LoVo (cell line): ENCODE measurements around the gene SLC6A9.
A peak's percentile ranks its signal among the peaks of the same experiment; 100 is the strongest.

Experiments
- DNase-seq: peaks from one replicate; pipeline ENCODE4 v3.0.0-alpha.2; 2016; ENCODE audit warnings: low spot score

The SLC6A9 gene

DNA sequence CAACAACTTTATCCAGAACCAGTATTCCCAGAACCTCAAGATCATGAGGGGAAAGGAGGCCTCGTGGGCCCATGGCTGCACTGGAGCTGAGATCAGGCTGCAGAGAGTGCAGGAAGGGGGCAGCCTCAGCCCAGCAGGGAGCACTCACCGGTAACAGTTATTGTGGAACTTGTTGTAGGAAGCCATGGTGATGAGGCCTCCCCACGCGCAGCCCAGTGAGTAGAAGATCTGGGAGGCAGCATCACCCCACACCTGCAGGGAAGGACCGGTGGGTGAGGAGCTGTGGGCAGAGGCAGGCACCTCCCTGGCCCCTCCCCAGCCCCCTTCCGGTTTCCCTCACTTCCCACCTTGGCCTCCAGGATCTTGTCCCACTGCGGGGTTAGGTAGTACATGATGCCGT lies 29.1 kb downstream of the SLC6A9 start:
- DNase-seq, result no peak

DNA sequence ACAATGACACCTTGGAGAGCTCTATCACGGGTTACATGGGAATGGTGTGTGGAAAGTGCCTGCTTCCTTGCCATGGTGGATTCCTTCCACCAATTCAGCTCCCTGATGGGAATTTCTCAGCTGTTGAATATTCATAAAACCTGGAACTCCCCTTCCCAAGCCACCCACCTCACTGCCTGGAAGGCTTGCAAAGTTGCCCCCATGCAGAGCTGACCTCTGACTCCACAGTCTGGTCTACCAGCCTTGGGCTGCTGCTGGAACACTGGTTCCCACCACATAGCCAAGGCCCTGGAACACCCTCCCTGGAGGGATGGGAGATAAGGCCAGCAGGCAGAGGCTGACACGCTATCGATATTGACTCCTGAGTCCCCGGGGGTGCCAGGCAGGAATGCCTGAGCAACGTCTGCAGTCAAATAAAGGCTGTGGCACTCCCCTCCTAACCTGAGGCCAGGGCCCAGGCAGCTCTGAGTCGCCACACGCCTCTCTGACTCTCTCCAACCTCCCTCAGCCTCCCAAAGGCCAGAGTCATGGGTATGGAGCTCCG lies 31.1 kb downstream of the SLC6A9 start:
- no peak for DNase-seq

- DNase-seq, result no peak
Measured at GRCh38 chr1:43999455-43999854, 31.8 kb downstream of the SLC6A9 start.

DNA sequence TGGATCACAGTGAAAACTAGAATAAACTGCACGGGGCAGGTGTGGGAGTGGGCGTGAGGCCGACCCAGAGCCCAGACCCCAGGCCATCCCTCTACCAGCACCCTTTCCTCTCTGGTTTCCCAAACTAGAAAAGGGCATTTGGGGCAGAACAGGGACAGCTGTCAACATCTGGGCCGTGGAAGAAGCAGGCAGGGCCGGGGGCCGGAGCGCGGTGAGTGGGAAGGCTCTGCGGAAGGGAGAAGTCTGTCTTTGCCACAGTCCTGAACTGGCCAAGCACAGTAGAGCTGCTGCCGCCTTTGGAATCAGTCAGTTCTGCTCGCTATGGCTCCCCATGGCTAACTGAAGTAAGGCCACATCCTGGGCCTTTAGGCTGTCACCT lies 33.3 kb downstream of the SLC6A9 start:
- no peak for DNase-seq

GRCh38 chr1:43997295-43997999 lies 33.8 kb downstream of the SLC6A9 start:
- DNase-seq, result no peak

DNA sequence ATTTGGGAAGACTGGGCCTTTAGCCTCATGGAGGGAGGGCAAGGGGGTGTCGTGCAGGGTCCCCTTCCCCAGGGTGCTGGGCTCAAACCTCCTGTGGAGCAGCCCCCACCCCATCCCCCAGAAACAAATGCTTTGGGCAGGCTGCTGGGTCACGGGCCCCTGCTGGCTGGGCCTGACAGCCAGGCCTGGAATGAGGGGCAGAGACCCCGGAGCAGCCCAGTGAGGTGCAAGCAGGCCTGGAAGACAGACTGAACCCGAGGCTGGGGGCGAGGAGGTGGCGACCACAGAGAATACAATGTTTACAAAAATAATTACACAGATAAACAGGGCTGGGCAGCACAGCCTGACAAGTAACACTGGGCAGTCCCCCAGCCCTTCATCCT lies 34.5 kb downstream of the SLC6A9 start:
- DNase-seq, result no peak

GRCh38 chr1:43995984-43996732 lies 35.1 kb downstream of the SLC6A9 start:
- DNase-seq, result no peak

DNA sequence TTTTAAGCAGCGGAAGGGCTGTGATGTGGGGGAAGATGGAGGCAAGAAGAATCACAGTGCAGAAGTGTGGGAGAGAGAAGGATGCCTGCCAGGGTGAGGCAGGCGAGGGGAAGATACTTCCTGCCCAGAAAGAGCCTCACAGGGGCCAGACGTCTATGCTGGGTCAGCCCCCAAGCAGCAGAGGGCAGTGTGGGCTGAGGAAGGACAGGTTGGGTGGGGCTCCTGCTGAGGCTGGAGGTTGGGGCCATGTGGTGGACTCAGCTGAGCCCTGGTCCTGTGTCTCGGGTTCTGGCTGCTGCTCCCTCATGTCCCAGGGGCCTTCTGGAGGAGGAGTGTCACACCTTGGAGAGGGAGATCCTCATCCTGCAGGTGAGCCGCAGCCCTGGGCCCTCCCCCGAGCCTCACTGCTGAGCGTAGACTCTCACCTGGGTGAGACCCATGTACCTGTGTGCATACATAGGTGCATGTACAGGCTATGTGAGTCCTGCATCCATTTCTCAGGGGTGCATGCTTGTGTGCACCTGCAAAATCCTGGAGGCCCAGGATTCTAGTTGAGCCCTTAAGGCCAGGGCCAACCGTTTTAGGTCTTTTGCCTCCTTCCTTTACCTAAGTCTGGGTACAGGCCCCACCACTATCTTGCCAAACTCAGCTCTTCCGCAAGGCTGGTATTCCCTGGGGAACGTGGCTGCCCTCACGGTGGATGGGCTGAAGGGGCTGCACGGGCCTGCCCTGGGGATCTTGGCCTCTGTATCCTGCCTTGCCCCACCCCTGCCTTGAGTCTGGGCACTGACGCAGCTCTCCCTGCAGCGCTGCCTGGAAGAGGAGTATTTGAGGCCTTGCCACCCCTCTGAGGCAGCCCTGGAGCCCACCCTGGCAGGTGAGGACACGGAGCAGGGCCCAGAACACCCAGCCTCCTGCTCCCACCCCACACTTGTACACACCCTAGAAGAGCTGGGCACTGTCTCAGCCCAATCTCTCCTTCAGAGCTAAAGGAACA lies 36.2 kb downstream of the SLC6A9 start:
- DNase-seq, result no peak

DNA sequence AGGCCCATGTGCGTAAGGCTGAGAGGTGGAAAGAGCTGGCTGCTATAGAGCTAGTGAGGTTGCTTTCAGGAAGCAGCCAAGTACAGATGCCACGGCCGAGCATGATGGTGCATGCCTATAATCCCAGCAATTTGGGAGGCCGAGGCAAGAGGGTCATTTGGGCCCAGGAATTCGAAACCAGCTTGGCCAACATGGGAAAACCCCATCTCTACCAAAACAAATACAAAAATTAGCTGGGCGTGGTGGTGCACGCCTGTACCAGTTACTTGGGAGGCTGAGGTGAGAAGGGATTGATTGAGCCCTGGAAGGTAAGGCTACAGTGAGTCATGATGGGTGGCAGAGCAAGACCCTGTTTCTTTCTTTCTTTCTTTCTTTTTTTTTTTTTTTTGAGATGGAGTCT lies 37.2 kb downstream of the SLC6A9 start:
- no peak for DNase-seq

DNA sequence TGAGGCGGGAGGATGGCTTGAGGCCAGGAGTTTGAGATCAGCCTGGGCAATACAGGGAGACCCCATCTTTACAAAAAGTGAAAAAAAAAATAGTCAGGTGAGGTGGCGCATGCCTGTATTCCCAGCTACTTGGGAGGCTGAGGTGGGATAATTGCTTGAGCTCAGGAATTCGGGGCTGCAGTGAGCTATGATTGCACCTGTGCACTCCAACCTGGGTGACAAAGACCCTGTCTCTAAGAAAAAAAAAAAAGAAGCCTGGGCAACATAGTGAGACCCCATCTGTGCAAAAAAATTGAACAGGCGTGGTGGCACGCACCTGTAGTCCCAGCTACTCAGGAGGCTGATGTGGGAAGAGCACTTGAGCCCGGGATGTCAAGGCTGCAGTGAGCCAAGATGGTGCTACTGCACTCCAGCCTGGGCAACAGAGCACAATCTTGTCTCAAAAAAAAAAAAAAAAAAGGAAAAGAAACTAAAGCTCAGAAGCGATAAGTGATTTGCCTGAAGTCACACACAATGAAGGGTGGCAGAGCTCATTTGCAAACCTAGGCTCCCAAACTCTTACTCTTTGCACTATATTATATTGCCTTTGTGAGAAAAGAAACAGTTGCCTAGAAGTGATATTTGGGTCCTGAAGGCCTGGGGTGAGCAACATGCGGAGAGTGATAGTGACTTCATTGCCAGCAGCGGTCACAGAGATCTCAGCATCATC lies 37.9 kb downstream of the SLC6A9 start:
- DNase-seq, result no peak

DNA sequence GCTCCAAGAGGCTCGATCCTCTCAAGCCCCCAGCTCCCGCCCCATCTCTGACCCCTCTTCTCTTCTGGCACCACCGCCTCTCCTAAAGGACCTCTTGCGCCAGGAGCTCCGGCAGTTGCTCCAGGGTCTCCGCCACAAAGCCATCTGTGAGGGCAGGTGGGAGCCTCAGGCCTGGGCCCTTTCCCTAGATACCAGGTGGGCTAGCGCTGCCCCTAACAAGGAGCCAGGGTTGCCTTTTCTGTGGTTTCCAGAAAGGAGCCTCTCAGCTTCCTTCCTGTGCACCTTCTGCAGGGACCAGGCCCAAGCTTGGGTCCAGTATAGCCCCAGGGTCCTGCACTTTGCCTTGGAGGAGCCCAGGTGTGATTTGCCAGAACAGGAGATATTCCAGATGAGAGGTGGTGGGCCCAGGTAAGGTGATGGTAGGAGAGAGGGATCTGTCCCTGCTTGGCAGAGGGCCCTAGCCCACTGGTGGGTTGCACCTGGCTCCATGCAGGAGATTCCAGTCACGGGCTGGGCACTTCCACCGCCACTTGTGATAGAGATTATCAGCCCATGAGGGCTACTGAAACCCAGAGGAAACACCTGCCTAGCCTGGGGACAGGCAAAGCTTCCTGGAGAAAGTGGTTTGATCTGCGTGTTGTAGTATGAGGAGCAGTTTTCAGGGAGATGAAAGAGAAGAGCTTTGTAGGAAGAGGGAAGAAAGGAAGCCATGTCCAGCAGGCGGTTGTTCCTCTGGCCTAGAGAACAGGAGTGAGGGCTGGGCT lies 38.8 kb downstream of the SLC6A9 start:
- DNase-seq, result no peak

DNA sequence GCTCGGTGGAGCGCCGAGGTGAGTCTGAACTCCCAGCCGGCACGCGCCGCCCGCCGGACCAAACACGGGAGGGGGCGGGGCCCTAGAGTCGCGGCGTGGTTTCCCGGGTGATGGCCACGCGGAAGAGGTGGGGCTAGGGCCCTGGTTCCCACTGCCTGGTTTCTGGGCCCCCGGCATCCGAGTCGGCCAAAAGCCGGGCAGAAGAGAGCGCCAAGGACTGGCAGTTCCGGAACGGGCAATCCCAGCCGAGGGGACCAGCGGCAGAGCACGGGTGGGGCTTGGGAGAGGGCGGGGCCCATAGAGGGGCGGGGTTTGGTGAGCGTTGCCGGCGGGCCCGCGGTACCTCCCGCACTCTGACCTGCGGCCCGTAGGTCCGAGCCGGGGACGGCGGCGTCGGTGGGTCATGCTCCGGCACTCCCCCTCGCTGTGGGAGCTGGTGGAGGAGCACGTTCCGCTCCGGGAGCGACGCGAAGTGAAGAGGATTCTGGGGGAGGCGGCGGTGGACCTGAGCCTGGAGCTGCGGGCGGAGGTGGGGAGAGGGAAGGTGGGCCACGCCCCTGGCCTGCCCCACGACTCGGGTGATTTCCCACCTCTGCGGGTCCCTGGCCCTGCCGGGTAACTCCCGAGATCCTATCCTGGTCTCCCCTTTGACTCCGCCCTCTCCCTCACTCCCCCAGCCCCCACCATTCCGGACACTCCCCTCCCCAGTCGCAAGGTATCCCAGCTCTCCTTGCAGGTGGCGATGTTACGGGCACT lies 39.6 kb downstream of the SLC6A9 start, which contains the start of gene CCDC24:
TSS of gene CCDC24 (plus strand) at position 124 of the 756 bp plus-strand sequence. CDS start at position 404, 280 bp downstream.
- peak; percentile 84 for DNase-seq

DNA sequence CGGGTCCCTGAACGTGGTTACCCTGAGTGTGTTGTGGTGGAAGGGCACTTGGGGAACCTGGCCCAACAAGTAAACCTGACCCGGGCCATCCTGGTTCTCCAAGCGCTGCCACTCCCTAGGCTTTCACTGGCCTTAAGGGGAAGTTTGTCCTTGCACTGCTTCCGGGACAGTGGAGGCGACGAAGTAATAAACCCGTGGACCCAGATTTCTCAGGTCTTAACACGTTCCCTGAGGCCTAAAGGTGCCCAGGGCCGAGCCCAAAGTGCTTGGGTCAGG lies 40.1 kb downstream of the SLC6A9 start:
- DNase-seq, result no peak

DNA sequence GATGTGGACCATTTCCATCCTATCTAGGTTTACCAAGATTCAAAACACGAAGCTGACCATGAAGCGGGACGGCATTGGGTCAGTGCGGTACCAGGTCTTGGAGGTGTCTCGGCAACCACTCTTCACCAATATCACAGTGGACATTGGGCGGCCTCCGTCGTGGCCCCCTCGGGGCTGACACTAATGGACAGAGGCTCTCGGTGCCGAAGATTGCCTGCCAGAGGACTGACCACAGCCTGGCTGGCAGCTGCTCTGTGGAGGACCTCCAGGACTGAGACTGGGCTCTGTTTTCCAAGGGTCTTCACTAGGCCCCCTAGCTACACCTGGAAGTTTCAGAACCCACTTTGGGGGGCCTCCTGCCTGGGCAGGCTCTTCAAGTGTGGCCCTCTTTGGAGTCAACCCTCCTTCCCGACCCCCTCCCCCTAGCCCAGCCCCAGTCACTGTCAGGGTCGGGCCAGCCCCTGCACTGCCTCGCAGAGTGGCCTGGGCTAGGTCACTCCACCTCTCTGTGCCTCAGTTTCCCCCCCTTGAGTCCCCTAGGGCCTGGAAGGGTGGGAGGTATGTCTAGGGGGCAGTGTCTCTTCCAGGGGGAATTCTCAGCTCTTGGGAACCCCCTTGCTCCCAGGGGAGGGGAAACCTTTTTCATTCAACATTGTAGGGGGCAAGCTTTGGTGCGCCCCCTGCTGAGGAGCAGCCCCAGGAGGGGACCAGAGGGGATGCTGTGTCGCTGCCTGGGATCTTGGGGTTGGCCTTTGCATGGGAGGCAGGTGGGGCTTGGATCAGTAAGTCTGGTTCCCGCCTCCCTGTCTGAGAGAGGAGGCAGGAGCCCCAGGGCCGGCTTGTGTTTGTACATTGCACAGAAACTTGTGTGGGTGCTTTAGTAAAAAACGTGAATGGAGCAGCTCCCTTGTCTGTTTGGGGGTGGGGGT lies 40.7 kb downstream of the SLC6A9 start:
- DNase-seq, result no peak

DNA sequence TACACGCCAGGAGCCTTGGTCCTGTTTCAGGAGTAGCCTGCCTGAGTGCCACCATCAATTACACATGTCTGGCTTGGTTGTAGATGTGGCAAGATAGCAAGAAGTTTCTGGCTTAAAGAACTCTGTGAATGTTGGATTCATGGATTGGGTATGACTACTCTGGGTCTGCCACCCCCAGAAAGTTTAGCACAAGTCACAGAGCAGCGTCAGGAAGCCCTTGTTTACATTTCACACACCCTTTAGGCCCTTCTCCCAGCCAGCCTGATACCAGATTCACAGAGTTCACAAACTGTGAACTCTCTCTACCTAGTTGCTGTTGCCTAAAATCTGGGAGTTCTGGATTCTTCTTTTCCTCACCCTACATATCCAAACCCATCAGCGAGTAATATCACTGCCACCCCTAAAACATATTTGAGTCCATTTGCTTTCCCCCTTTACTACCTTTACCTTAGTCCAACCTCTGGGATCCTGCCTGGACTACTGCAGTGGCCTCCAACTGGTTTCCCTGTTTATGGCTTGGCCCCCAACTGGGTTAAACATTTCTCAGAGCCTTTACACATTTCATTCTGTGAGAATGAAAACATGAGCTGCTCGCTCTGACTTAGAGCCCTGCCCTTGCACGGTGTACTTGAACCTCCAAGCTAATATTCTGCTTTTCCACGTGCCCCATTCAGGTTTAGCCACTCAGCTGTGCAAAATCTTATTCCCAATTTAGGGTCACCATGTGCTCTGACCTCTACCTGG lies 43.9 kb downstream of the SLC6A9 start:
- DNase-seq, result no peak

GRCh38 chr1:43986712-43987111 lies 44.5 kb downstream of the SLC6A9 start:
- no peak for DNase-seq

GRCh38 chr1:43985984-43986595 lies 45.2 kb downstream of the SLC6A9 start:
- no peak for DNase-seq

DNA sequence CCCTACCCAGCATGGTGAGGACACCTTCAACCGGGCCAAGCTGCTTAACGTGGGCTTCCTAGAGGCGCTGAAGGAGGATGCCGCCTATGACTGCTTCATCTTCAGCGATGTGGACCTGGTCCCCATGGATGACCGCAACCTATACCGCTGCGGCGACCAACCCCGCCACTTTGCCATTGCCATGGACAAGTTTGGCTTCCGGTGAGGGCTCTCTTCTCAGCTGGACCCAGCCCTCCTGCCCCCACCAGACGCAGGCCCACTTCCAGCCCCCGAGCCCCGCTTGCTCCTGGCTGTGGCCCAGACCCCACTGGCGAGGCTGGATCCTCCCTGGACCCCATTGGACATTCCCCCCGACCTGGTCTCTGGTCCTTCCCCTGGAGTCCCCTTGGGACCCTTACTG lies 46.4 kb downstream of the SLC6A9 start:
- no peak for DNase-seq
